Thoracic aorta (tissue), 2 donors: ENCODE measurements around the gene OR7C2. TPM values are rescaled to one million over a fixed set of nuclear protein-coding genes. Genes with fewer than 3 reads are reported as not detected.

ENCODE experiments used
- ATAC-seq: fragments of 150-250 bp; one replicate; pipeline ENCODE4 v1.8.0; 2017; ENCODE audit warnings: low read depth; ENCODE audit not compliant: insufficient number of reproducible peaks, low FRiP score
- DNase-seq: peaks from one replicate; pipeline ENCODE4 v3.0.0-alpha.2; 2020; ENCODE audit warnings: low spot score
- H3K27ac ChIP-seq, 2 donors: fragments of 200-600 bp; sonication (generic); 1 replicate in 1 of 2; 2 replicates in 1 of 2; pipeline ENCODE4 v1.5.1; 2016; ENCODE audit warnings: mild to moderate bottlenecking in 2 of 2, moderate library complexity in 2 of 2
- H3K27me3 ChIP-seq: fragments of 200-600 bp; sonication (generic); replicated peaks from 2 replicates; pipeline ENCODE4 v1.6.0; 2016; ENCODE audit warnings: mild to moderate bottlenecking; ENCODE audit not compliant: insufficient read depth
- H3K36me3 ChIP-seq: fragments of 200-600 bp; sonication (generic); one replicate; pipeline ENCODE4 v1.5.1; 2016
- H3K4me1 ChIP-seq, 2 donors: fragments of 200-600 bp; sonication (generic); 1 replicate in 1 of 2; 2 replicates in 1 of 2; pipeline versions ENCODE4 v1.5.1 to v1.6.0; 2016; ENCODE audit warnings: low read depth in 2 of 2, mild to moderate bottlenecking in 1 of 2; ENCODE audit not compliant: control insufficient read depth in 1 of 2
- H3K4me3 ChIP-seq: fragments of 200-600 bp; sonication (generic); 2 replicates; pipeline ENCODE4 v1.5.1; 2016; ENCODE audit warnings: mild to moderate bottlenecking
- H3K9me3 ChIP-seq: fragments of 200-600 bp; sonication (generic); 2 replicates; pipeline ENCODE4 v1.5.1; 2016
- total RNA-seq, 2 donors: library from RNA; depleted of rRNA; stranded (reverse); fragments of >200 nt; gene quantifications; one replicate each; pipeline versions ENCODE4 v1.1.0 to v1.2.3, GENCODE V29; 2016
- TF ChIP-seq, protein P1 (sequence below): fragments of 200-600 bp; sonication (generic); IDR thresholded peaks from one replicate; pipeline ENCODE4 v1.5.1; 2019; ENCODE audit warnings: antibody characterized with exemption

Gene OR7C2
- total RNA-seq = not detected

DNA sequence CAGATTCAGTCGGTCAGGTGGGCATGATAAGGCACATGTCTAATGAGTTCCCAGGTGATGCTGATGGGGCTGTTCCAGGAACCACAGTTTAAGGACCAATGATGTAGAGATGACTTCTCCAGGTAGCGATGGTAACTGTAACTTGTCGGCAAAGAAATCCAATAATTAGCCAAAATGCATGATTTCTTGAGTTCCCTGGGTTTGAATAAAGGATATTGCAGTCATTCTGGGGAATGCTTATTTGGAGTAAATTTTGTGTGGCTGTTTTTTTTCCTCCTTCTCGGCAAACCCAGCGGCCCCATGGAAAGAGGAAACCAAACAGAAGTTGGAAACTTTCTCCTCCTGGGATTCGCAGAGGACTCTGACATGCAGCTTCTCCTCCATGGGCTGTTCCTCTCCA, at the start of gene OR7C2:
Gene OR7C2 (plus strand): TSS at position 301 of the 400 bp plus-strand sequence. CDS start 0 bp downstream, at position 301.
- H3K4me3 ChIP-seq = no peak within 1 kb of the TSS
- H3K4me1 ChIP-seq = no peaks in the 10 kb centered on the region
- TF ChIP-seq, protein P1, sequence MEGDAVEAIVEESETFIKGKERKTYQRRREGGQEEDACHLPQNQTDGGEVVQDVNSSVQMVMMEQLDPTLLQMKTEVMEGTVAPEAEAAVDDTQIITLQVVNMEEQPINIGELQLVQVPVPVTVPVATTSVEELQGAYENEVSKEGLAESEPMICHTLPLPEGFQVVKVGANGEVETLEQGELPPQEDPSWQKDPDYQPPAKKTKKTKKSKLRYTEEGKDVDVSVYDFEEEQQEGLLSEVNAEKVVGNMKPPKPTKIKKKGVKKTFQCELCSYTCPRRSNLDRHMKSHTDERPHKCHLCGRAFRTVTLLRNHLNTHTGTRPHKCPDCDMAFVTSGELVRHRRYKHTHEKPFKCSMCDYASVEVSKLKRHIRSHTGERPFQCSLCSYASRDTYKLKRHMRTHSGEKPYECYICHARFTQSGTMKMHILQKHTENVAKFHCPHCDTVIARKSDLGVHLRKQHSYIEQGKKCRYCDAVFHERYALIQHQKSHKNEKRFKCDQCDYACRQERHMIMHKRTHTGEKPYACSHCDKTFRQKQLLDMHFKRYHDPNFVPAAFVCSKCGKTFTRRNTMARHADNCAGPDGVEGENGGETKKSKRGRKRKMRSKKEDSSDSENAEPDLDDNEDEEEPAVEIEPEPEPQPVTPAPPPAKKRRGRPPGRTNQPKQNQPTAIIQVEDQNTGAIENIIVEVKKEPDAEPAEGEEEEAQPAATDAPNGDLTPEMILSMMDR = no peak
- no peak for DNase-seq
- no peak for ATAC-seq
- no peak within 1 kb of the TSS for H3K27ac ChIP-seq
- H3K36me3 ChIP-seq = no peaks in the 10 kb centered on the region
- H3K9me3 ChIP-seq = no peaks in the 10 kb centered on the region
- no peaks in the 10 kb centered on the region for H3K27me3 ChIP-seq

DNA sequence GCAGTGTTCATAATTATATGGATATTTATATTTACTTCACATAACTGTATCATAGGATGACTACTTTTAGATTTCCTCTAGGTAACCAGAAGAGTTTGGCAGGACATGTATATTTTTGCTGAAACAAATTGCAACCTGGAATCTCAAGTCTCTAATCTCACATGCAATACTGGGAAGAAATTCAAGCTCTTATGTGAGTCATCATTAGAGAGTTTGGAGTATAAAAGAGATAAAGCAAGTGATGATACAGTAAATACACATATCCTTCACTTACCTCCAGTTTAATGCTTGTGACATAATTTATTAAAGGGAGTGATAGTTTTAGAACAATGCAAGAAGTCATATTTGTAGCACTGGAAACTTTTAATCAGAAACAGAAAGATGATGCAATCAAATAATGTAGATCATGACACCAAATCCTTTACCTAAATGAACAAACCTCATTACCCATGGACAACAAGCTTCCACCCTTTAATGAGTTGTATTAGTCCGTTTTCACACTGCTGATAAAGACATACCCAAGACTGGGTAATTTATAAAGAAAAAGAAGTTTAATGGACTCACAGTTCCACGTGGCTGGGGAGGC, 39.5 kb upstream of the OR7C2 start:
- no peak overlapping the region for H3K27ac ChIP-seq
- H3K4me1 ChIP-seq = no peaks in the 10 kb centered on the region
- DNase-seq (no peak), ATAC-seq (no peak)
- no peaks in the 10 kb centered on the region for H3K9me3 ChIP-seq
- H3K4me3 ChIP-seq = no peak overlapping the region
- H3K36me3 ChIP-seq = no peaks in the 10 kb centered on the region
- H3K27me3 ChIP-seq = no peaks in the 10 kb centered on the region
- TF ChIP-seq, protein P1 = no peak

DNA sequence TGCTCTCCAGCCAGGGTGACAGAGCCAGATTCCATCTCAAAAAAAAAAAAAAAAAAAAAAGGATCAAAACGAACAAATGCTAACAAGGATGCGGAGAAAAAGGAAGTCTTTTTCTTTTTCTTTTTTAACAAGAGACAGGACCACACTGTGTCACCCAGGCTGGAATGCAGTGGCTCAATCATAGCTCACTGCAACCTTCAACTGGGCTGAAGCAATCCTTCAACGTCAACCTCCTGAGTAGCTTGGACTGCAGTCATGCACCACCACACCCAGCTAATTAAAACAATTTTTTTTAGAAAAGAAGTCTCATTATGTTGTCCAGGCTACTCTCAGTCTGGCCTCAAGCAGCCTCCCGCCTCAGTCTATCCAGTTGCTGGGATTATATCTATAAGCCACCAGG, 34.6 kb upstream of the OR7C2 start:
- no peak for ATAC-seq
- TF ChIP-seq, protein P1 = no peak

DNA sequence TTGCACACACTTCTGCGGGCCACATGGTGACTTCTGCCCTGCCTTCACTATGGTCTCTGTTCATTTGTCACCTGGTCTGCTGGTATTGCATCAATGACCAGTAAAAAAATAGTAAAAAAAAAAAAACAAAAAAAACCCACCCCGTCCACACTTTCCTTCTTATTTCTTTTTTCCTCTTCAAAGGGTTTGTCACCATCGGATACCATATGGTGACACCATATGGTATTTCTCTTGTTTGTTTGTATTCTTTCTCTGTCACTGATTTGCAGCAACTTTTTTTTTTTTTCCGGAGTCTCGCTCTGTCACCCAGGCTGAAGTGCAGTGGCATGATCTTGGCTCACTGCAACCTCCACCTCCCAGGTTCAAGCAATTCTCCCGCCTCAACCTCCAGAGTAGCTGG, 26.2 kb upstream of the OR7C2 start:
- H3K9me3 ChIP-seq = no peaks in the 10 kb centered on the region
- TF ChIP-seq, protein P1 = no peak
- H3K36me3 ChIP-seq = no peaks in the 10 kb centered on the region
- ATAC-seq (no peak), DNase-seq (no peak)
- H3K4me3 ChIP-seq = no peak overlapping the region
- no peak overlapping the region for H3K27ac ChIP-seq
- no peaks in the 10 kb centered on the region for H3K27me3 ChIP-seq
- H3K4me1 ChIP-seq = no peaks in the 10 kb centered on the region

More for the DNA sequence above, 34.6 kb upstream of the OR7C2 start:
- no peak for DNase-seq
- no peak overlapping the region for H3K4me3 ChIP-seq
- H3K27me3 ChIP-seq = no peaks in the 10 kb centered on the region
- no peaks in the 10 kb centered on the region for H3K4me1 ChIP-seq
- no peak overlapping the region for H3K27ac ChIP-seq
- H3K36me3 ChIP-seq = no peaks in the 10 kb centered on the region
- H3K9me3 ChIP-seq = no peaks in the 10 kb centered on the region

DNA sequence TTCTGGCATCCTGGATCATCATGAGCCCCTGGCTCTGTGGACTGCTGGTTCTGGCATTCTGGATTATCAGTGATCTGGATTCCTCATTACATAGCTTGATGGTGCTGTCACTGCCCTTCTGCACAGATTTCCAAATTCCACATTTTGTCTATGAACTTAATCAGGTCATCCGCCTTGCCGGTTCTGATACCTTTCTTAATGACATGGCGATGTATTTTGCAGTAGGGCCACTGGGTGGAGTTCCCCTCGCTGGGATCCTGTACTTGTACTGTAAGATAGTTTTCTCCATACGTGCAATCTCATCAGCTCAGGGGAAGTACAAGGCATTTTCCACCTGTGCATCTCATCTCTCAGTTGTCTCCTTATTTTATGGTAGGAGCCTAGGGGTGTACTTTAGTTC, 24.4 kb upstream of the OR7C2 start:
- no peaks in the 10 kb centered on the region for H3K9me3 ChIP-seq
- DNase-seq (no peak), ATAC-seq (no peak)
- H3K4me3 ChIP-seq = no peak overlapping the region
- TF ChIP-seq, protein P1 = no peak
- no peaks in the 10 kb centered on the region for H3K36me3 ChIP-seq
- H3K27me3 ChIP-seq = no peaks in the 10 kb centered on the region
- H3K27ac ChIP-seq = no peak overlapping the region
- no peaks in the 10 kb centered on the region for H3K4me1 ChIP-seq
